Spleen (tissue), 7 donors: ENCODE results near the gene AP4E1.

Source experiments
- POLR2A ChIP-seq, 3 donors: fragments of 450-650 bp; IDR thresholded peaks; one replicate each; pipeline ENCODE4 v1.5.1; 2017; ENCODE audit warnings: antibody characterized with exemption in 3 of 3, mild to moderate bottlenecking in 1 of 3
- TF ChIP-seq, protein P1 (sequence below), 11 experiments: fragments of 200-600 bp in 7 of 11; fragments of 450-650 bp in 4 of 11; sonication (generic) in 4 of 11; IDR thresholded peaks in 8 of 11; conservative IDR thresholded peaks in 3 of 11; 1 replicate in 7 of 11; 2 replicates in 4 of 11; pipeline versions ENCODE4 v1.4.0 to v1.8.0; 2016 to 2021; ENCODE audit warnings: antibody characterized with exemption in 11 of 11, inconsistent platforms in 4 of 11, mild to moderate bottlenecking in 1 of 11
- donor health status: DM: no; HTN: no; CAD: no; lungs with moderate emphysema.
- donor health status: DM: no; HTN: no; CAD: no.
- donor health status: DM: no; HTN: no; CAD: no.

DNA sequence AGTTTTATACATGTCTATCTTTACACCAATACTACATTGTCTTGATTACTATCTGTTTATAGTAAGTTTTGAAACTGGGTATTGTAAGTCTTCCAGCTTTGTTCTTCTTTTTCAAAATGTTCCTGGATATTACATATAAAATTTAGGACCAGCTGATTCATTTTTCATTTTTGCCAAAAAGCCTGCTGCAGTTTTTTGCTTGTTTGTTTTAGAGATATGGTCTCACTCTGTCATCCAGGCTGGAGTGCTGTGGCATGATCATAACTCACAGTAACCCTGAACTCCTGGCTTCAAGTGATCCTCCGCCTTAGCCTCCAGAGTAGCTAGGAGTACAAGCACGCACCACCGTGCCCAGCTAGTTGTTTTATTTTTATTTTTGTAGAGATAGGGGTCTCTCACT is 20.4 kb upstream of the AP4E1 start:
- no peak for TF ChIP-seq POLR2A (IDR thresholded peaks at IDR 0.05)
- TF ChIP-seq, protein P1, sequence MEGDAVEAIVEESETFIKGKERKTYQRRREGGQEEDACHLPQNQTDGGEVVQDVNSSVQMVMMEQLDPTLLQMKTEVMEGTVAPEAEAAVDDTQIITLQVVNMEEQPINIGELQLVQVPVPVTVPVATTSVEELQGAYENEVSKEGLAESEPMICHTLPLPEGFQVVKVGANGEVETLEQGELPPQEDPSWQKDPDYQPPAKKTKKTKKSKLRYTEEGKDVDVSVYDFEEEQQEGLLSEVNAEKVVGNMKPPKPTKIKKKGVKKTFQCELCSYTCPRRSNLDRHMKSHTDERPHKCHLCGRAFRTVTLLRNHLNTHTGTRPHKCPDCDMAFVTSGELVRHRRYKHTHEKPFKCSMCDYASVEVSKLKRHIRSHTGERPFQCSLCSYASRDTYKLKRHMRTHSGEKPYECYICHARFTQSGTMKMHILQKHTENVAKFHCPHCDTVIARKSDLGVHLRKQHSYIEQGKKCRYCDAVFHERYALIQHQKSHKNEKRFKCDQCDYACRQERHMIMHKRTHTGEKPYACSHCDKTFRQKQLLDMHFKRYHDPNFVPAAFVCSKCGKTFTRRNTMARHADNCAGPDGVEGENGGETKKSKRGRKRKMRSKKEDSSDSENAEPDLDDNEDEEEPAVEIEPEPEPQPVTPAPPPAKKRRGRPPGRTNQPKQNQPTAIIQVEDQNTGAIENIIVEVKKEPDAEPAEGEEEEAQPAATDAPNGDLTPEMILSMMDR (IDR thresholded peaks at IDR 0.05 in 8 of 11, conservative IDR thresholded peaks at IDR 0.05 in 3 of 11), result no peak
